Stimulated activated naive B cell treated with anti-CD40 and anti-IgM and Interleukin-4, amounts not matched to agents 10 μg/mL and 1 μg/mL and 100 μg/mL, for 72 hours (primary cell): ENCODE results near the gene MRS2.
A peak's percentile ranks its signal among the peaks of the same experiment; 100 is the strongest.
"Not testable (repeated sequence)": the region's sequence is repeated elsewhere in the genome, so short reads cannot be mapped to it uniquely, and the experiment has no call there.

Experiments used
- ATAC-seq, 2 donors: fragments of 150-1000 bp; cut with Tn5 transposase; replicated peaks; 2 replicates each; pipeline ENCODE4 v1.10.0; 2021; ENCODE audit warnings: moderate library complexity in 1 of 2
- DNase-seq: peaks from one replicate; pipeline ENCODE4 v3.0.0; 2021
- H3K27ac Mint-ChIP-seq: one replicate; pipeline ENCODE4 v1.8.0; 2022; ENCODE audit warnings: mild to moderate bottlenecking, mixed read lengths
- H3K27me3 Mint-ChIP-seq, 2 donors: one replicate each; pipeline ENCODE4 v1.8.0; 2022; ENCODE audit warnings: mixed read lengths in 2 of 2
- H3K36me3 Mint-ChIP-seq, 2 donors: one replicate each; pipeline ENCODE4 v1.8.0; 2022; ENCODE audit warnings: mixed read lengths in 2 of 2, mild to moderate bottlenecking in 1 of 2
- H3K4me1 Mint-ChIP-seq, 2 donors: one replicate each; pipeline ENCODE4 v1.8.0; 2022; ENCODE audit warnings: mixed read lengths in 2 of 2, mild to moderate bottlenecking in 1 of 2
- H3K4me3 Mint-ChIP-seq, 2 donors: one replicate each; pipeline ENCODE4 v1.8.0; 2022; ENCODE audit warnings: mild to moderate bottlenecking in 2 of 2, mixed read lengths in 2 of 2, moderate library complexity in 1 of 2
- H3K9me3 Mint-ChIP-seq, 2 donors: one replicate each; pipeline ENCODE4 v1.8.0; 2022; ENCODE audit warnings: mixed read lengths in 2 of 2, mild to moderate bottlenecking in 1 of 2

Gene MRS2

GRCh38 chr6:24400045-24401039 is 2.4 kb upstream of the MRS2 start:
- H3K4me1 Mint-ChIP-seq, H3K9me3 Mint-ChIP-seq, H3K4me3 Mint-ChIP-seq, ATAC-seq, H3K27ac Mint-ChIP-seq, H3K36me3 Mint-ChIP-seq, DNase-seq: not testable (repeated sequence)
- peaks cover 32 to 41% of the 10 kb centered on the region in 2 donors for H3K27me3 Mint-ChIP-seq

DNA sequence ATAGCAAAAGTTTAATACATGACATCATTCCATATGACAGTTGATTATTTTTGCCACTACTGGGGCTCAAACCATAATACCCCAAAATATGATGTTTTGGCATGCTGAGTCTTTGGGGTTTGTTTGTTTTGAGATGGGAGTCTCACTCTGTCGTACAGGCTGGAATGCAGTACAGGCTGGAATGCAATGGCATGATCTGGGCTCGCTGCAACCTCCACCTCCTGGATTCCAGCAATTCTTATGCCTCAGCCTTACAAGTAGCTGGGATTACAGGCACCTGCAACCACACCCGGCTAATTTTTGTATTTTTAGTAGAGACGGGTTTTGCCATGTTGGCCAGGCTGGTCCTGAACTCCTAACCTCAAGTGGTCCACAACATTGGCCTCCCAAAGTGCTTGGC is 1.3 kb upstream of the MRS2 start:
- peaks cover 4 to 5% of the 10 kb centered on the region in 2 donors for H3K9me3 Mint-ChIP-seq
- ATAC-seq (no peak), DNase-seq (no peak)
- no peak overlapping the region for H3K4me3 Mint-ChIP-seq
- peaks cover 28 to 33% of the 10 kb centered on the region in 2 donors for H3K27me3 Mint-ChIP-seq
- no peak overlapping the region for H3K27ac Mint-ChIP-seq
- peaks cover 6 to 9% of the 10 kb centered on the region in 2 donors for H3K4me1 Mint-ChIP-seq
- H3K36me3 Mint-ChIP-seq: peaks cover 4 to 7% of the 10 kb centered on the region in 2 donors

DNA sequence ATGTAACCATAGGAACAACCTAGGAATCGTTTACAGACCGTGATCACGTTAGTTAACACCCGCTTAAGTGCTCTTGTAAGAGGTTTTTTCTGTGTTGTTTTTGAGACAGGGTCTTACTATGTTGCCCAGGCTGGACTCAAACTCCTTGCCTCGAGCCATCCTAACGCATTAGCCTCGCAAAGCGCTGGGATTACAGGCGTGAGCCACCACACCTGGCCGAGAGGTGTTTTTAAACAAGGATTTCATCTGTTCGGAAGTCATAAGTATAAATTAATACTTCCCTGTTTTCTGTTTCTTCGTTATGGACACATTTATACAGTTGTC is 727 bp downstream of the MRS2 start:
- DNase-seq: no peak
- Mint-ChIP-seq H3K27me3 (peaks cover 12 to 16% of the 10 kb centered on the region in 2 donors), H3K36me3 (peaks cover 2 to 4% of the 10 kb centered on the region in 2 donors), H3K4me1 (peaks cover 7 to 9% of the 10 kb centered on the region in 2 donors), H3K4me3 (peak overlapping the region; percentile 91 to 92), H3K9me3 (no peaks in the 10 kb centered on the region), H3K27ac (peak overlapping the region; percentile 73)
- no peak for ATAC-seq

DNA sequence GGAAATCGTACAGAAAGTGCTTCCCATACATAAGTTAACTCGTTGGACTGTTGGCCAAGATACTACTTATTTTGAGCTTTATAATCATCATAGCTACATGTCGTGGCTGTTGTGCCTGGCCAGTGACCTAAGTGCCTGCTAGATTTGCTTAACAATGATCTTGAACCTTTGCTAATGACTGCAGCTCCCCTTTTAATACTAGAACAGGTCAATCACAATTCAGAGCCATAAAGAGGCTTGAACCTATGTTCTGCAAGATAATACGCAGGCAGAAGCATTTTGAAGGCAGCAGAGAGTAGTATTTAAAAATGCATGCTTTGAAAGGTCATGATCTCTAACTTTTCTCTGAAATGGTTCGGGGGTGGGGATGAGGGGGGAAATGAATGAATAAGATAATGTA is 2.5 kb downstream of the MRS2 start:
- Mint-ChIP-seq H3K36me3 (peaks cover 2 to 13% of the 10 kb centered on the region in 2 donors), H3K27ac (no peak overlapping the region), H3K27me3 (peaks cover 0 to under 1% of the 10 kb centered on the region in 2 donors), H3K4me1 (peaks cover 7 to 9% of the 10 kb centered on the region in 2 donors), H3K4me3 (no peak overlapping the region), H3K9me3 (no peaks in the 10 kb centered on the region)
- DNase-seq: no peak
- no peak for ATAC-seq

- DNase-seq (no peak), ATAC-seq (no peak)
- Mint-ChIP-seq H3K4me3 (no peak overlapping the region), H3K27me3 (no peaks in the 10 kb centered on the region), H3K36me3 (peaks cover 16 to 34% of the 10 kb centered on the region in 2 donors), H3K9me3 (no peaks in the 10 kb centered on the region), H3K4me1 (peaks cover 5 to 8% of the 10 kb centered on the region in 2 donors), H3K27ac (no peak overlapping the region)
Measured at GRCh38 chr6:24408719-24409410, 6.1 kb downstream of the MRS2 start.

DNA sequence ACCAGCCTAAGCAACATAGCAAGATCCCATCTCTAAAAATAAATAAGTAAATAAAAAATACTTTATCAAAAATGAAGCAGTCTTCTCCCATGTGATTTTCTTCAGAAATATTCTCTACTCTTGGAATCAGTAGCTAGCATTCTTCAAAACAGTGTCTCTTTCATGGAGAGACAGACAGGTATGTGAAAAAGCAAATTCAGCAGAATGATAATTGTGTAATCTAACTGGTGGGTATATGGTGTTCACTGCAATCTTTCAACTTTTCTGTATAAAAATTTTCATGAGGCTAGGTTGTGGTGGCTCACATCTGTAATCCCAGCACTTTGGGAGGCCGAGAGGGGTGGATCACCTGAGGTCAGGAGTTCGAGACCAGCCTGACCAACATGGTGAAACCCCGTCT is 7.9 kb downstream of the MRS2 start:
- H3K4me1 Mint-ChIP-seq: peaks cover 0 to 8% of the 10 kb centered on the region in 2 donors
- H3K4me3 Mint-ChIP-seq: no peak overlapping the region
- H3K9me3 Mint-ChIP-seq: no peaks in the 10 kb centered on the region
- H3K36me3 Mint-ChIP-seq: peaks cover 19 to 38% of the 10 kb centered on the region in 2 donors
- H3K27me3 Mint-ChIP-seq: no peaks in the 10 kb centered on the region
- DNase-seq (no peak), ATAC-seq (no peak)
- H3K27ac Mint-ChIP-seq: no peak overlapping the region

DNA sequence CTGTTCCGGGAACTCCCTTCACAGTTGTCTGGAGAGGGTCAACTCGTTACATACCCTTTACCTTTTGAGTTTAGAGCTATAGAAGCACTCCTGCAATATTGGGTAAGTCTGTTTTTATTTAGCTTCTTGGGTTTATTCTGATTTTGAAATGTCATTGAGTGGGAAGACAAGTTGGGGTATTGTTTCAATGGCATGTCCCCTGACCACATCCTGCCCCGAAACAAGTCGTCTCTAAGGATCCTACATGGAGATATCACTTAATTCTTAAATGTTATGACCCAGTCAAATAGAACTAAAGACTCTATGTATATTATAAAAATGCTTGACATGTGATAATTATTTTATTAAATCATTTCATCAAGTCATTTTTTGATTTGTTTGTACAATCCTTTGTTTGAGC is 9.6 kb downstream of the MRS2 start:
- ATAC-seq: no peak
- no peak overlapping the region for H3K27ac Mint-ChIP-seq
- H3K9me3 Mint-ChIP-seq: no peaks in the 10 kb centered on the region
- peaks cover 0 to 8% of the 10 kb centered on the region in 2 donors for H3K4me1 Mint-ChIP-seq
- no peak for DNase-seq
- H3K4me3 Mint-ChIP-seq: no peak overlapping the region
- no peaks in the 10 kb centered on the region for H3K27me3 Mint-ChIP-seq
- H3K36me3 Mint-ChIP-seq: peaks cover 19 to 42% of the 10 kb centered on the region in 2 donors

DNA sequence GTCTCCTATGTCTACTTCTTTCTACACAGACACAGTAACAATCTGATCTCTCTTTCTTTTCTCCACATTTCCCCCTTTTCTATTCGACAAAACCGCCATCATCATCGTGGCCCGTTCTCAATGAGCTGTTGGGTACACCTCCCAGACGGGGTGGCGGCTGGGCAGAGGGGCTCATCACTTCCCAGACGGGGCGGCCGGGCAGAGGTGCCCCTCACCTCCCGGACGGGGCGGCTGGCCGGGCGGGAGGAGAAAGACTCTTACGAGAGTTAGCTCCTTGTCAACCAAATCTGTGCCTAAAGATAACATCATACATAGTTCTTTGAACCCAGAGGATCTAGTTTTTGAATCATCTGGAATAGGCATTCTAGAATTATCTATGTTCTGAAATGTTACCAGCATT is 11.8 kb downstream of the MRS2 start:
- DNase-seq, H3K4me3 Mint-ChIP-seq, H3K9me3 Mint-ChIP-seq, H3K4me1 Mint-ChIP-seq, ATAC-seq, H3K27me3 Mint-ChIP-seq: not testable (repeated sequence)
- peaks cover 24 to 45% of the 10 kb centered on the region in 2 donors for H3K36me3 Mint-ChIP-seq
- H3K27ac Mint-ChIP-seq: peak overlapping the region; percentile 51

- Mint-ChIP-seq H3K4me1 (peaks cover 0 to 5% of the 10 kb centered on the region in 2 donors), H3K27me3 (no peaks in the 10 kb centered on the region), H3K27ac (no peak overlapping the region), H3K36me3 (peaks cover 27 to 49% of the 10 kb centered on the region in 2 donors), H3K9me3 (no peaks in the 10 kb centered on the region), H3K4me3 (no peak overlapping the region)
- ATAC-seq (peak; percentile 42 to 65), DNase-seq (no peak)
Measured at GRCh38 chr6:24415753-24416152, 13.0 kb downstream of the MRS2 start.

- no peaks in the 10 kb centered on the region for H3K4me1 Mint-ChIP-seq
- H3K9me3 Mint-ChIP-seq: no peaks in the 10 kb centered on the region
- ATAC-seq (no peak), DNase-seq (no peak)
- H3K27me3 Mint-ChIP-seq: no peaks in the 10 kb centered on the region
- H3K27ac Mint-ChIP-seq: no peak overlapping the region
- H3K4me3 Mint-ChIP-seq: no peak overlapping the region
- peaks cover 19 to 42% of the 10 kb centered on the region in 2 donors for H3K36me3 Mint-ChIP-seq
Measured at GRCh38 chr6:24419526-24419925, 16.8 kb downstream of the MRS2 start.

- DNase-seq (no peak), ATAC-seq (no peak)
- H3K36me3 Mint-ChIP-seq: peaks cover 17 to 30% of the 10 kb centered on the region in 2 donors
- H3K4me1 Mint-ChIP-seq: peaks cover 0 to 5% of the 10 kb centered on the region in 2 donors
- H3K27me3 Mint-ChIP-seq: no peaks in the 10 kb centered on the region
- no peaks in the 10 kb centered on the region for H3K9me3 Mint-ChIP-seq
- H3K27ac Mint-ChIP-seq: no peak overlapping the region
- no peak overlapping the region for H3K4me3 Mint-ChIP-seq
Measured at GRCh38 chr6:24425091-24425490, 22.4 kb downstream of the MRS2 start.

- H3K4me3 Mint-ChIP-seq: no peak overlapping the region
- no peak overlapping the region for H3K27ac Mint-ChIP-seq
- ATAC-seq (no peak), DNase-seq (no peak)
- no peaks in the 10 kb centered on the region for H3K9me3 Mint-ChIP-seq
- H3K27me3 Mint-ChIP-seq: no peaks in the 10 kb centered on the region
- H3K36me3 Mint-ChIP-seq: peaks cover 16 to 26% of the 10 kb centered on the region in 2 donors
- peaks cover 0 to 5% of the 10 kb centered on the region in 2 donors for H3K4me1 Mint-ChIP-seq
Measured at GRCh38 chr6:24426729-24427446, 24.2 kb downstream of the MRS2 start.

DNA sequence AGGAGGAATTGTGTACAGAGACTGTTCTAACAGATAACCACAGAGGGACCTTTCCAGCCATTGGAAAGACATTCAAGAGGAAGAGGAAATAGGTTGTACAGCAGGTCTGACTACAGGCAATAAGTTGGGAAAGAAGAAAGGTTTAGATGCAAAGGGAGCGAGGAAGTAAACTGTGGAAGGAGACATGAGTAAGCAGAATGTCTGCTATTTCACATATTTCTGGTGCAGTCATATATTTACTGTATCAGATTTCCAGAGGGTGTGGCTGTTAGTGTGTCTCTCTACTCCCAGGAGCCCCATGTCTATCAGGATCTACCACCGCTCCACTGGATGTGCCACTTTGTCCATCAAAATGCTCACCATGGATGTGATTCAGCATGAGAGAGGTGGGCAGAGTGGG is 25.9 kb downstream of the MRS2 start:
- Mint-ChIP-seq H3K9me3 (no peaks in the 10 kb centered on the region), H3K27me3 (no peaks in the 10 kb centered on the region), H3K36me3 (peaks cover 13 to 23% of the 10 kb centered on the region in 2 donors), H3K4me1 (peaks cover 0 to 5% of the 10 kb centered on the region in 2 donors), H3K4me3 (no peak overlapping the region), H3K27ac (no peak overlapping the region)
- ATAC-seq: no peak
- DNase-seq: no peak

DNA sequence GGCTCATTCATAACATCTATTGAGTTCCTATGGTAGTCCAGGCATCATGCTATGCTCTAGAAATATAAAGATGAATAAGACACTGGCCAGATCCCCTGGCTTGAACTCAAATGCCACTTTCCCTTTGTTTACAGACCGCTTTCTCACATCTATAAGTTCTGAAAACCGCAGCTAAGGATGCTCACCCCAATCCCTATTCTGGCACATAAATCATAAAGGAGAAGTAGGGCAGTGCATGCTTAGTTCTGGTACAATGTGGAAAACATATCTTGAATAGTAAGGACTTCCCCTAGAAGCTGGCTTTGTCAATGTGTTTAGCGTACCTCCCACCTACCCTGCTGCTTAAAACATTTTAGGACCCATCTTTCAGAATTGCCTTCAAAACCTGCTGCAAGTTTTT is 26.4 kb downstream of the MRS2 start:
- DNase-seq (no peak), ATAC-seq (no peak)
- Mint-ChIP-seq H3K9me3 (no peaks in the 10 kb centered on the region), H3K27ac (no peak overlapping the region), H3K4me3 (no peak overlapping the region), H3K4me1 (peaks cover 0 to 5% of the 10 kb centered on the region in 2 donors), H3K27me3 (no peaks in the 10 kb centered on the region), H3K36me3 (peaks cover 13 to 23% of the 10 kb centered on the region in 2 donors)
